ENCODE results near the gene CD5L. TPM values are rescaled to one million over a fixed set of nuclear protein-coding genes. Genes with fewer than 3 reads are reported as not detected.
A peak's percentile ranks its signal among the peaks of the same experiment; 100 is the strongest.

The CD5L gene
- total RNA-seq, result 10 to 100 TPM in 3 of 6 experiments, 1 to 10 TPM in 1, under 1 TPM in 2; 0.92 to 53.9 (median 10.2) TPM
- long read RNA-seq, partial matches to known transcripts, result 0 of 1 reads
- long read RNA-seq, other reads (novel, unspliced or antisense), result 1 of 1 reads

DNA sequence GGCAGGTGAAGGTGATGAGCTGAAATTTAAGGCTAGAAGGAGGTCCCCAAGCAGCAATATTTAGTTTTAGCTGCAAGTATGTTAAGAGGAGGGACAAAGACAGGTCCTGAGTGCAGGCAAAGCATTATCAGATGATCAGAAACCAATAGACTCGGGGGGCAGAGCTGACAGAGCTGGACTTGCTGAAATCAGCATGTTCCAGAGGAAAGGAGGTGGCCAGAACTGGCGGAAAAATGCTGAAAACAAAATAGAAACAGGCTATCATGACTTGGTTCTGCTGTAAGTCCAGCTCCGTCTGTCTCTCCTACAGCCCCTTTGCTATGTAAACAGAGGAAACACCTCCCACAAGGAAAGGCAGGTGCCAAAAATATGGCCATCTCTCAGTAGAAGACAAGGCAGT, at the start of gene CD5L:
Gene CD5L, minus strand, starts transcription at position 101 of the 400 bp plus-strand sequence. CDS start 107 bp downstream, outside the sequence.
- Histone ChIP-seq H3K27me3 (no peaks in the 10 kb centered on the region), H3K4me1 (no peaks in the 10 kb centered on the region), H3K27ac (no peak within 1 kb of the TSS), H3K36me3 (no peaks in the 10 kb centered on the region), H3K9me3 (no peaks in the 10 kb centered on the region), H3K4me3 (no peak within 1 kb of the TSS)
- TF ChIP-seq CTCF (IDR thresholded peaks at IDR 0.05) (no peak), POLR2A (IDR thresholded peaks at IDR 0.05) (no peak)
- intact Hi-C loops (cut with DNase I), result no loop called here
- ATAC-seq, result peak in 1 of 4 donors; percentile 12
- no peak for DNase-seq
- 26% methylated on average over 3 of the region's 3 CpGs for WGBS (ENCODE audit: insufficient coverage, low coverage, low lambda C conversion rate, missing lambda C conversion rate)

DNA sequence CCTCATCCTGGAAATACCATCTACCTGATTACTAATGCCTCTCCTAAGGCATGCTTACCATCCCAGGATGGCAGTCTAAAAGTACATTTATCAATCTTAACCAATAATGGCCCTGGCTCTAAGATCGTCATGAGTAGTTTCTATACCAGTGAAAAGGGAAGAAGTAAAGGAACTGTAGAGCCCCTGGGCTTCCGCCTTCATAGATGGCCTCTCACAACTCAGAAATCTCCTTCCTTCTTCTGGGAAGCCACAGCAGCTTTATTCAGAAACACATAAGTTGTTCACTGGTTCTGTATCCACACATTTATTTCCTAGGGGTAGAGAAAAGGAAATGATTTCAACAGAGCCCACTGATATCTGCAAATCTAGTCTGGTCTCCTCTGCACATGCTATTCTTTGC, 41.0 kb upstream of the CD5L start:
- Histone ChIP-seq H3K9me3 (no peaks in the 10 kb centered on the region), H3K27me3 (no peaks in the 10 kb centered on the region), H3K36me3 (no peaks in the 10 kb centered on the region), H3K4me3 (no peak overlapping the region), H3K27ac (no peak overlapping the region), H3K4me1 (no peaks in the 10 kb centered on the region)
- intact Hi-C loops (cut with DNase I), result no loop called here
- TF ChIP-seq CTCF (IDR thresholded peaks at IDR 0.05) (no peak), POLR2A (IDR thresholded peaks at IDR 0.05) (no peak)
- no peak for DNase-seq
- peak in 3 of 4 donors; percentile 24 to 56 (median 35) for ATAC-seq
- 48% methylated on average over 2 of the region's 2 CpGs for WGBS (ENCODE audit: insufficient coverage, low coverage, low lambda C conversion rate, missing lambda C conversion rate)

DNA sequence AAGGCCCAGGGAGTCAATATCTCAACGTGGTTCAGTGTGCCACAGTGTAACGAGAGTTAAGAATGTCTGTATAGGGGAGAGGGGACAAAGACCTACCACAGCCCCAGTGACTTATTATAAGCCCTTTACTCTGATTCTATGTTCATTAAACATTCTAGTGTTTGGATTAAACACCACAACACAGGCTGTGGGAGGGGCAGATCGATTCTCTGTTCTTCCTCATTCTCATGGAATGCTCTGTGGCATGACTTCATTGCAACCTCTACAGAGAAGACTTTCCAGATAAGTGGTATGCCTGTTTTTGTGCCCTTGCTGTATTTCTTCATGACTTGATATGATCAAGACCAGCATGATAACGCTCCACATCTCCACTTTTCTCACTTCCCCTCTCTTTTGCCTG, 39.0 kb upstream of the CD5L start:
- Histone ChIP-seq H3K9me3 (no peaks in the 10 kb centered on the region), H3K4me3 (no peak overlapping the region), H3K36me3 (no peaks in the 10 kb centered on the region), H3K27ac (no peak overlapping the region), H3K4me1 (no peaks in the 10 kb centered on the region), H3K27me3 (no peaks in the 10 kb centered on the region)
- intact Hi-C loops (cut with DNase I), result no loop called here
- 24% methylated on average over 4 of the region's 4 CpGs for WGBS (ENCODE audit: insufficient coverage, low coverage, low lambda C conversion rate, missing lambda C conversion rate)
- TF ChIP-seq POLR2A (IDR thresholded peaks at IDR 0.05), result no peak
- no peak for TF ChIP-seq CTCF (IDR thresholded peaks at IDR 0.05)
- peak in 1 of 4 donors; percentile 40 for ATAC-seq
- no peak for DNase-seq

GRCh38 chr1:157878059-157878458, 36.5 kb upstream of the CD5L start:
- H3K36me3 ChIP-seq, result no peaks in the 10 kb centered on the region
- ATAC-seq (peak; percentile 56 to 80 (median 74)), DNase-seq (no peak)
- 27% methylated on average over 4 of the region's 4 CpGs for WGBS (ENCODE audit: insufficient coverage, low coverage, low lambda C conversion rate, missing lambda C conversion rate)
- H3K4me3 ChIP-seq, result no peak overlapping the region
- no peaks in the 10 kb centered on the region for H3K27me3 ChIP-seq
- TF ChIP-seq POLR2A (IDR thresholded peaks at IDR 0.05) (no peak), CTCF (IDR thresholded peaks at IDR 0.05) (peak; percentile 37 to 53 (median 46))
- H3K4me1 ChIP-seq, result no peaks in the 10 kb centered on the region
- H3K9me3 ChIP-seq, result no peaks in the 10 kb centered on the region
- intact Hi-C loops (cut with DNase I), result no loop called here
- no peak overlapping the region for H3K27ac ChIP-seq

GRCh38 chr1:157870490-157870889, 28.9 kb upstream of the CD5L start:
- Histone ChIP-seq H3K4me3 (no peak overlapping the region), H3K36me3 (no peaks in the 10 kb centered on the region), H3K9me3 (no peaks in the 10 kb centered on the region), H3K27ac (no peak overlapping the region), H3K27me3 (no peaks in the 10 kb centered on the region), H3K4me1 (no peaks in the 10 kb centered on the region)
- ATAC-seq, result peak in 1 of 4 donors; percentile 30
- DNase-seq, result no peak
- intact Hi-C loops (cut with DNase I), result no loop called here
- no peak for TF ChIP-seq POLR2A (IDR thresholded peaks at IDR 0.05)
- no peak for TF ChIP-seq CTCF (IDR thresholded peaks at IDR 0.05)

Measured in right lobe of liver (tissue), 6 donors.